ENCODE results near the gene RAI14. TPM values are rescaled to one million over a fixed set of nuclear protein-coding genes. Genes with fewer than 3 reads are reported as not detected.

Gene RAI14
- total RNA-seq, 2 experiments from 2014 or later: 0.92 to 12.3 TPM

DNA sequence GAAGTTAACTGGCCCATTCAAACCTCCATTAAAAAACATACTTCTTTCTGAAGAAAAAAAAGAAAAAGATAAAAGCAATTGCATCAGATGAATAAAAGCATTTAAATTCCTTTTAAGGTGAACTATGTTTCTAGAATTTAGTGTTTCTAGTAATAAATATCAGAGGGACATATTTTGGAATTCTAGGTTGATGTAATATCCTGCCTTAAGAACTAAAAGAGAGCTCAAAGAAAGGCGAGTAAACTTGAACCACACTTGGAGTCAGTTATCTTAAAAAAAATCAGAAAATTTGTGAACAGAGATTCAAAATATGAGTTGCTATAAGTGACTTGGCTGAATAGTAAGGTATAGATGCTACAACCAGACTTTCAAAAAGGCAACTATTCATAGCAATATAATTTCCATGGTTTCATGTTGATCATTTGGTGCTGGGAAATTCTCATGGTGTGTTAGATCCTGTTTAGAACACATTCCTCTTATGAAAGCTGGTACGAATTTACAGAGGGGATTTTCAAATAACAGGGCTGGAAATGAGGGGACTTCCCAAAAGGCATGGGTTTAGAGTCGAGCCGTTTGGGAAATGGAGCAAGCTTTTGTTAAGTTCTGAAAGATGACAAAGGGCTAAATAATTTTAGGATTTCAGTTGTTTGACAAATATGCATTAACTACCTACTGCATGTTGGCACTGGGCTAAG is 37.6 kb upstream of the RAI14 start:
- no peaks in the 10 kb centered on the region for H3K4me1 ChIP-seq (ENCODE audit: insufficient read depth, low read length, poor library complexity, severe bottlenecking)
- H3K9me2 ChIP-seq (ENCODE audit: insufficient read depth, low read length): no peaks in the 10 kb centered on the region
- ChIA-PET POLR2A (interaction anchor here (0.6 to 0.7 kb wide), 2 partner anchors 23 to 356 kb away, joined by 3 read pairs; no protein-coding TSS in a partner anchor), CTCF (ENCODE audit: unreplicated experiment) (no interaction called here)
- intact Hi-C loops (cut with micrococcal nuclease; ENCODE audit: unreplicated experiment): no loop called here
- H3K79me2 ChIP-seq (ENCODE audit: insufficient read depth, low read depth, low read length): no peaks in the 10 kb centered on the region
- no peak overlapping the region for H3K27ac ChIP-seq (ENCODE audit: low read depth, low read length, poor library complexity, severe bottlenecking)
- DNase-seq (ENCODE audit: low spot score): no peak
- no peaks in the 10 kb centered on the region for H3K9me3 ChIP-seq (ENCODE audit: low read length)
- H2AFZ ChIP-seq (ENCODE audit: low read length): no peak overlapping the region
- BruUV-seq (replicated peaks): no TSS peak
- no peaks in the 10 kb centered on the region for H4K20me1 ChIP-seq (ENCODE audit: insufficient read depth, low read length)
- no peak for TF ChIP-seq CTCF (conservative IDR thresholded peaks at IDR 0.05; ENCODE audit: low read length)
- no peak for TF ChIP-seq EZH2phosphoT487 (IDR thresholded peaks at IDR 0.05; ENCODE audit: borderline replicate concordance, low read depth, low read length)
- no peaks in the 10 kb centered on the region for H3K36me3 ChIP-seq (ENCODE audit: insufficient read depth, low read length)
- H3K4me3 ChIP-seq (ENCODE audit: low read depth, low read length, poor library complexity, severe bottlenecking): no peak overlapping the region
- no peak overlapping the region for H3K4me2 ChIP-seq (ENCODE audit: low read length)

DNA sequence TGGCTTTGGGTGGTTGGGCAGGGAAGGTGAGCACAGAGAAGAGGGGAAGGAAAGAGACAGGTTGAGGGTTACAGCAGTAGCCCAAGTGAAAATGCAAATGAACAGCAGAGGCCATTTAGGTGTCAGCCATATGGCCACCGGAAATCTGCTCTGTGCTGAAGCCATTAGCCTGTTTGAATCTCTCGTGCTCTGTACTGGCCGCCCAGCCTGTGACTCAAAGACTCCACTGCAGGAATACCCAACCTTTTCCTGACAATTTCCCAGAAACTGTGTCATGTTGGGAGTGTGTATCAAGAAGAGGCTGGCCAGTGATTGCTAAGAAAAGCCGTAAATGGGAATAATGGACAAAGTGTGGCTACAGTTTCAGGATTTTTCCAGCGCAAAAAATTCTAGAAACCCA is 35.9 kb upstream of the RAI14 start:
- DNase-seq (ENCODE audit: low spot score): no peak
- intact Hi-C loops (cut with micrococcal nuclease; ENCODE audit: unreplicated experiment): no loop called here
- H3K4me2 ChIP-seq (ENCODE audit: low read length): no peak overlapping the region
- H4K20me1 ChIP-seq (ENCODE audit: insufficient read depth, low read length): no peaks in the 10 kb centered on the region
- ChIA-PET CTCF (ENCODE audit: unreplicated experiment) (no interaction called here), POLR2A (no interaction called here)
- H2AFZ ChIP-seq (ENCODE audit: low read length): no peak overlapping the region
- BruUV-seq (replicated peaks): no TSS peak
- no peak overlapping the region for H3K4me3 ChIP-seq (ENCODE audit: low read depth, low read length, poor library complexity, severe bottlenecking)
- no peaks in the 10 kb centered on the region for H3K79me2 ChIP-seq (ENCODE audit: insufficient read depth, low read depth, low read length)
- no peak for TF ChIP-seq CTCF (conservative IDR thresholded peaks at IDR 0.05; ENCODE audit: low read length)
- TF ChIP-seq EZH2phosphoT487 (IDR thresholded peaks at IDR 0.05; ENCODE audit: borderline replicate concordance, low read depth, low read length): no peak
- H3K27ac ChIP-seq (ENCODE audit: low read depth, low read length, poor library complexity, severe bottlenecking): no peak overlapping the region
- H3K9me3 ChIP-seq (ENCODE audit: low read length): no peaks in the 10 kb centered on the region
- H3K9me2 ChIP-seq (ENCODE audit: insufficient read depth, low read length): no peaks in the 10 kb centered on the region
- no peaks in the 10 kb centered on the region for H3K4me1 ChIP-seq (ENCODE audit: insufficient read depth, low read length, poor library complexity, severe bottlenecking)
- H3K36me3 ChIP-seq (ENCODE audit: insufficient read depth, low read length): no peaks in the 10 kb centered on the region

DNA sequence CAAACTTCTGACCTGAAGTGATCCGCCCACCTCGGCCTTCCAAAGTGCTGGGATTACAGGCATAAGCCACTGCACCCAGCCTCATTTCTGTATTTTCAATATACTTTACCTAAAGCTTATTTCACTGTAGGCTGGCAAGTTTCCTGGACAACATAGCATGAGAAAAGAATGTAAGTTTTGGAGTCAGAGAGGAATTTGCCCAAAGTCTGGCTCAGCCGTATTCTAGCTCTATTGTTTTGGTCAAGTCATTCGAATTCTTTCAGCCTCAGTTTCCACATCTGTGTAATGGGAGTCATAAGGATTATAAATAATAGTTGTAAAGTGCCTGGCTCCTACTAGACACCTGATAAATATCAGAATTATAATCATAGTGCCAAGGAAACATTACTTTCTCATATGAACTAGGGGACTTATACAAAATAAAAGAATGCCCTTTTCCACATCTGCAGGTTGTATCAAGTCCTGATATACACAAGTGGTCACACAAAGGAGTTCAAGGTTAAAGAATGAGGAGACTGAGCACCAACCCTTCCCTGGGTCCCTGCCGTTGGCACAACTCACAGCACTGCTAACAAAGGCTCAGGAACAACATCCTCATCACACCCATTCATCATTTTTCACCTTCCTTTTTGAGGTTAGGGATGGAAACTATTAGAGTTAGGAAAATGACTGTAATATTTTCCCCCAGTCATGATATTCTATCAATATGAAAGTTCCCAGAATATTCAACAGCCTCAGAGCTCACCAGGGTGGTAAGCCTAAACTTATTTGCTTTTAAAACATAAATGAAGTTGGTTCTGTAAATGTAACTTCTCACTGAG is 34.6 kb upstream of the RAI14 start:
- Histone ChIP-seq H3K4me2 (ENCODE audit: low read length) (no peak overlapping the region), H3K27ac (ENCODE audit: low read depth, low read length, poor library complexity, severe bottlenecking) (no peak overlapping the region), H4K20me1 (ENCODE audit: insufficient read depth, low read length) (no peaks in the 10 kb centered on the region), H3K4me1 (ENCODE audit: insufficient read depth, low read length, poor library complexity, severe bottlenecking) (no peaks in the 10 kb centered on the region), H2AFZ (ENCODE audit: low read length) (no peak overlapping the region), H3K36me3 (ENCODE audit: insufficient read depth, low read length) (no peaks in the 10 kb centered on the region), H3K4me3 (ENCODE audit: low read depth, low read length, poor library complexity, severe bottlenecking) (no peak overlapping the region), H3K9me2 (ENCODE audit: insufficient read depth, low read length) (no peaks in the 10 kb centered on the region), H3K79me2 (ENCODE audit: insufficient read depth, low read depth, low read length) (no peaks in the 10 kb centered on the region), H3K9me3 (ENCODE audit: low read length) (no peaks in the 10 kb centered on the region)
- CTCF ChIA-PET (ENCODE audit: unreplicated experiment): no interaction called here
- TF ChIP-seq EZH2phosphoT487 (IDR thresholded peaks at IDR 0.05; ENCODE audit: borderline replicate concordance, low read depth, low read length) (no peak), CTCF (conservative IDR thresholded peaks at IDR 0.05; ENCODE audit: low read length) (no peak)
- intact Hi-C loops (cut with micrococcal nuclease; ENCODE audit: unreplicated experiment): no loop called here
- DNase-seq (ENCODE audit: low spot score): no peak
- BruUV-seq (replicated peaks): no TSS peak
- POLR2A ChIA-PET: interaction anchor here (0.6 kb wide), 1 partner anchor 553 kb away, joined by 3 read pairs; no protein-coding TSS in a partner anchor
